Omental fat pad (tissue), 4 donors: Measurements from ENCODE around the gene WSB2. TPM values are rescaled to one million over a fixed set of nuclear protein-coding genes. Genes with fewer than 3 reads are reported as not detected.
A peak's percentile ranks its signal among the peaks of the same experiment; 100 is the strongest.
"Not testable (repeated sequence)": the region's sequence is repeated elsewhere in the genome, so short reads cannot be mapped to it uniquely, and the experiment has no call there.

ENCODE experiments used
- ATAC-seq: fragments of 150-250 bp; one replicate; pipeline ENCODE4 v1.9.1; 2016; ENCODE audit warnings: mild to moderate bottlenecking, moderate library complexity; ENCODE audit not compliant: low FRiP score
- DNase-seq: peaks from one replicate; pipeline ENCODE4 v3.0.0-alpha.2; 2019; ENCODE audit warnings: low spot score
- CTCF ChIP-seq, 3 donors: fragments of 450-650 bp; IDR thresholded peaks; one replicate each; pipeline ENCODE4 v1.5.1; 2016 to 2017; ENCODE audit warnings: antibody characterized with exemption in 3 of 3, mild to moderate bottlenecking in 3 of 3, moderate library complexity in 2 of 3
- total RNA-seq, 4 donors: library from RNA; depleted of rRNA; stranded (reverse); fragments of >200 nt; gene quantifications; one replicate each; pipeline ENCODE4 v1.1.0, GENCODE V29; 2016

WSB2 gene
- total RNA-seq, 4 donors from 2014 or later = 41.1 to 87.8 (median 65.3) TPM

GRCh38 chr12:118023301-118023860, 37.6 kb downstream of the WSB2 start:
- ATAC-seq (no peak), DNase-seq (no peak)
- TF ChIP-seq CTCF (IDR thresholded peaks at IDR 0.05) = no peak

GRCh38 chr12:118022728-118023109, 38.3 kb downstream of the WSB2 start:
- TF ChIP-seq CTCF (IDR thresholded peaks at IDR 0.05) = no peak
- DNase-seq = no peak
- ATAC-seq = no peak

GRCh38 chr12:118022097-118022727, 38.8 kb downstream of the WSB2 start:
- not testable (repeated sequence) for DNase-seq, ATAC-seq

- no peak for TF ChIP-seq CTCF (IDR thresholded peaks at IDR 0.05)
- ATAC-seq (no peak), DNase-seq (no peak)
Measured at GRCh38 chr12:118020036-118020435, 40.9 kb downstream of the WSB2 start.

GRCh38 chr12:118017926-118018325, 43.1 kb downstream of the WSB2 start:
- no peak for ATAC-seq
- TF ChIP-seq CTCF (IDR thresholded peaks at IDR 0.05) = no peak

GRCh38 chr12:118016424-118017264, 44.3 kb downstream of the WSB2 start, which contains the start of gene RFC5:
TSS of gene RFC5 (plus strand) at chr12:118016703. CDS start at chr12:118016828, 125 bp downstream.
- no peak for TF ChIP-seq CTCF (IDR thresholded peaks at IDR 0.05)
- DNase-seq (peak; percentile 99), ATAC-seq (peak; percentile 99)

More at GRCh38 chr12:118017926-118018325, 43.1 kb downstream of the WSB2 start:
- DNase-seq = no peak

GRCh38 chr12:118015944-118016343, 45.0 kb downstream of the WSB2 start:
- TF ChIP-seq CTCF (IDR thresholded peaks at IDR 0.05) = no peak
- no peak for DNase-seq
- ATAC-seq = no peak
